GM06990 (cell line): ENCODE results near the gene SOX30.
A peak's percentile ranks its signal among the peaks of the same experiment; 100 is the strongest.

ENCODE experiments used
- DNase-seq: peaks from one replicate; pipeline ENCODE4 v3.0.0-alpha.2; 2011; ENCODE audit not compliant: insufficient read length; ENCODE audit errors: extremely low read depth
- H3K27me3 ChIP-seq: replicated peaks from 2 replicates; pipeline ENCODE4 v1.6.0; 2011; ENCODE audit warnings: low read length; ENCODE audit not compliant: control insufficient read depth, insufficient read depth
- H3K36me3 ChIP-seq: 2 replicates; pipeline ENCODE4 v1.5.1; 2011; ENCODE audit warnings: low read length; ENCODE audit not compliant: control insufficient read depth, insufficient read depth
- H3K4me3 ChIP-seq: replicated peaks from 2 replicates; pipeline ENCODE4 v1.5.1; 2011; ENCODE audit warnings: low read depth, mild to moderate bottlenecking, control low read depth, low read length
- CTCF ChIP-seq: IDR thresholded peaks from 2 replicates; pipeline ENCODE4 v1.5.1; 2011; ENCODE audit warnings: low read length, control low read depth, mild to moderate bottlenecking, inconsistent platforms; ENCODE audit not compliant: insufficient read depth, poor library complexity, severe bottlenecking

Gene SOX30

GRCh38 chr5:157599565-157599964, 52.7 kb downstream of the SOX30 start:
- no peak for DNase-seq
- no peaks in the 10 kb centered on the region for H3K36me3 ChIP-seq
- H3K4me3 ChIP-seq: no peak overlapping the region
- no peaks in the 10 kb centered on the region for H3K27me3 ChIP-seq
- no peak for TF ChIP-seq CTCF

DNA sequence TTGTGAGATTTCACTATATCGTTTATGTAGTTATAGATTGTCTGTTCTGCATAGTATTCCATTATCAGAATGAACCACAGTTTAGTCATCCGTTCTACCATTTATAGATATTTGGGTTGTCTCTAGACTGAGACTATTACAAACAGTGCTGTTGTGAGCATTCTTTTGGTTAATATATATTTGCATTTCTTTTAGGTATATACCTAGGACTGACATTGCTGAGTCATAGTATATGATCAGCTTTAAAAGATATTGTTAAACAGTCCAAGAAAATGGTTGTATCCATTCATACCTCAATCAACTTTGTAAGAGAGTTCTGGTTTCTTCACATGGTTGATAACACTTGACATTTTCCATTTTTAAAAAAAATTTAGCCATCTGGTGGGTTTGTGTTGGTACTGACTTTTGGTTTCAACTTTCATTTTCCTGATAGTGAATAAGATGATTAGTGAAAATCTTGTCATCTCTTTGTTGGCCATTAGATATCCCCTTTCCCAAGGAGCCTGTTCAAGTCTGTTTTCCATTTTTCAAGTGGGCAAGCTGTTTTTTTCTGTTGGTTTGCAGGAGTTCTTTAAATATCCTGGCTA, 53.8 kb downstream of the SOX30 start:
- no peak overlapping the region for H3K4me3 ChIP-seq
- no peak for TF ChIP-seq CTCF
- H3K27me3 ChIP-seq: no peaks in the 10 kb centered on the region
- DNase-seq: no peak
- H3K36me3 ChIP-seq: no peaks in the 10 kb centered on the region

DNA sequence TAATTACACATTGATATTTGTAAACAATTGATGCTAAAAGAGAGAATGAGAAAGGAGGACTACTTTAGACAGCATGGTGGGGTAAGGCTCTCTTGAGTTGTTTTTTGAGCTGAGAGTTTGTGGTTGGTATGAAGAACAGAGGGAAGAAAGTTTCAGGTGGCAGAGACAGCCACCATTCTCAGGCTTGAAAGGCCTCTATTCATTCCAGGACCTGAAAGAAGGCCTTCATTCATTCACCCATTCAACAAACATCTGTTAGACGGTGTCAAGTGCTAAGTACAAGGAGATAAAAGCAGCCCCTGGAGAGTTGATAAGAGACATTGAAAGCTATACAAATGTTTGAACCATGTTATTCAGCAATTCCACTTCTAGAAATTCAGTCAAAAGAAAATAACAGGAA, 55.0 kb downstream of the SOX30 start:
- no peaks in the 10 kb centered on the region for H3K27me3 ChIP-seq
- TF ChIP-seq CTCF: no peak
- H3K36me3 ChIP-seq: no peaks in the 10 kb centered on the region
- no peak for DNase-seq
- H3K4me3 ChIP-seq: no peak overlapping the region

GRCh38 chr5:157596487-157596886, 55.8 kb downstream of the SOX30 start:
- Histone ChIP-seq H3K27me3 (no peaks in the 10 kb centered on the region), H3K4me3 (no peak overlapping the region), H3K36me3 (no peaks in the 10 kb centered on the region)
- DNase-seq: peak; percentile 73
- TF ChIP-seq CTCF: no peak

DNA sequence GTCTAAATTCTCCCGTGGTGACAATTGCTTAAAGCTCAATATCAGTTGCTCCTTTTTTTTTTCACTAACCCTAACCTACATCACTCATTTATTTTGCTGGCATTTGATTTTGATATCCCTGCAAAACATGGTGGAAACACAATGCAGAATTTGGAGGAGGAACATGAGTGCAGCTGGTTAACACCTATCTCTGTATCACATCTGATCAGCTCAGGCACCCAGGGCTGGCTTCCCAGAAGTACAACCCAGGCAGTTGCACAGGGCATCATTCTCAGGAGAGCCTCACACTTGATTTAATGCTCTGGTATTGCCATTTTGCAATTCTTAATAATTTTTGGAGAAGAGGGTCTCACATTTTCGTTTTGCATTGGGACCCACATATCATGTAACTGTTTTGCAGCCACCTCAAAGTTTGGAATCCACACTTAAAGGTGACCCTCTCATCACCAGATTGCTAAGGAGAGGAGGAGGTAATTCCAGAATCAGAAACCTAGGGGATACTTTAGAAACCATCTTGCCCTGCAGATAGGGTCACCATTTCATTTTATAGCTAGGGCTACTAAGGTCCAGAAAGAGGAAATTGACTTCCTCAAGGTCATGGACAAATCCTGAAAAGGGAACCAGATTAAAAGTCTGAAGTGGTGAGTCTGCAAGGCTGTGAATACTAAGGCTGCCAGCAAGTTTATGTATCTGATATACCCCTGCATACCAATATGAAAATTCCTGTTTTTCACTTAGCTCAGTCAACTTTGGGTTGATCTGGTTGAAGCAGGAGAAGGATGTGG, 57.4 kb downstream of the SOX30 start:
- no peak for TF ChIP-seq CTCF

More for the DNA sequence above, 57.4 kb downstream of the SOX30 start:
- no peak for DNase-seq
- Histone ChIP-seq H3K4me3 (no peak overlapping the region), H3K36me3 (no peaks in the 10 kb centered on the region), H3K27me3 (no peaks in the 10 kb centered on the region)
